ENCODE data around the gene CACNA1A. TPM values are rescaled to one million over a fixed set of nuclear protein-coding genes. Genes with fewer than 3 reads are reported as not detected.

The CACNA1A gene
- total and polyA plus RNA-seq, 2 of the 13 experiments (the other 11 are each of a cell fraction or from before 2014, with no cell fraction given): not detected

DNA sequence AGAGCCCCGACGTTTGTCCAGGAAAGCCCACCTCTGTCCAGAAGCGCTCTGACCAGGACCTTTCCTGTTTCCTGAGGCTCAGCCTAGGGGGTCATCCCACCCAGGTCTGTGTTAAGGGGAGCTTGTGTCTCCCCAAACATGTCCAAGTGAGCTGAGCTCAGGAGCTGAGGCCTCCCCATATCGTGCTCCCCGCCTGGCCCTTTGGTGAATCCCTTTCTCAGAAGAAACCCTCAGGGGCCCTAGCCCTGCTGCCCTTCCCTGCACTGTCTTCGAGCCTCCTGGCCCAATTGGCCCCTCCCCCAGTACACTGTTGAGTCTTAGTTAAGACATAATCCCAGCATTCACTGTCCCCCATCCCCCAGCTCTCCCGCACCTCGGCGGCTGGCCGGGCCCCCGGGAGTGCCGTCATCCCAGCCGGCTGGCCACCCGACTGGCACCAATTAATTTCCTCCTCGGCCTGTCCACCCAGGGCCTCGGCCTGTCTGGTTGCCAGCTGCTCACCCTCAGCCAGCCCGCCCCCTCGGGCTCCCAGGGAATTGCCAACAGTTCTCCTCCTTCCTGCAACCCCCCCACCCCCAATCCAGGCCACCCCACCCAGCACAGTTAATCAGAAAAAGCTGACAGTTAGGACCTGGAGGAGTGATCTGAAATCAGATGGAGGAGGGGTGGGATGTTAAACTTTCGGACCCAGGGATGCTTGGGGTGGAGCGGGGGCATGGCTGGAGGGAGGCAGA is 342.5 kb downstream of the CACNA1A start (continued):
- TF ChIP-seq ZNF317 (CRISPR knock-in tag; IDR thresholded peaks at IDR 0.05) (0 out of 2 replicates have a peak, but pooled peaks have one; percentile 9), ZMYM4 (CRISPR knock-in tag; IDR thresholded peaks at IDR 0.05) (no peak), NFIC (IDR thresholded peaks at IDR 0.05; ENCODE audit: low read length) (no peak), GFI1 (CRISPR knock-in tag; IDR thresholded peaks at IDR 0.05; ENCODE audit: borderline replicate concordance) (0 out of 2 replicates have a peak, but pooled peaks have one; percentile 15), HNRNPL (IDR thresholded peaks at IDR 0.05; ENCODE audit: low read depth, low read length) (peak; percentile 60; the same call in 1 of the 2 replicates), ZNF777 (CRISPR knock-in tag; IDR thresholded peaks at IDR 0.05) (peak; percentile 50; the same call in 1 of the 2 replicates), ZNF567 (CRISPR knock-in tag; IDR thresholded peaks at IDR 0.05; ENCODE audit: borderline replicate concordance) (no peak), SOX13 (IDR thresholded peaks at IDR 0.05) (no peak), SOX13 (CRISPR knock-in tag; conservative IDR thresholded peaks at IDR 0.05 in 1 of 2, IDR thresholded peaks at IDR 0.05 in 1 of 2) (0 out of 4 replicates have a peak, but pooled peaks of 1 of the 2 experiments have one; percentile 15), ZNF788 (CRISPR knock-in tag; IDR thresholded peaks at IDR 0.05; ENCODE audit: borderline replicate concordance) (no peak), SIX1 (CRISPR knock-in tag; IDR thresholded peaks at IDR 0.05; ENCODE audit: borderline replicate concordance) (no peak), GATA4 (IDR thresholded peaks at IDR 0.05; ENCODE audit: borderline replicate concordance, low read depth) (0 out of 2 replicates have a peak, but pooled peaks have one; percentile 18), MXI1 (IDR thresholded peaks at IDR 0.05; ENCODE audit: borderline replicate concordance, low read depth, low read length) (0 out of 3 replicates have a peak, but pooled peaks have one; percentile 27), SRY (CRISPR knock-in tag; IDR thresholded peaks at IDR 0.05) (peak; percentile 81), ZIK1 (CRISPR knock-in tag; IDR thresholded peaks at IDR 0.05; ENCODE audit: borderline replicate concordance, low read depth) (0 out of 2 replicates have a peak, but pooled peaks have one; percentile 56), NKX3-1 (CRISPR knock-in tag; IDR thresholded peaks at IDR 0.05) (no peak)
- TF ChIP-seq, protein P1, sequence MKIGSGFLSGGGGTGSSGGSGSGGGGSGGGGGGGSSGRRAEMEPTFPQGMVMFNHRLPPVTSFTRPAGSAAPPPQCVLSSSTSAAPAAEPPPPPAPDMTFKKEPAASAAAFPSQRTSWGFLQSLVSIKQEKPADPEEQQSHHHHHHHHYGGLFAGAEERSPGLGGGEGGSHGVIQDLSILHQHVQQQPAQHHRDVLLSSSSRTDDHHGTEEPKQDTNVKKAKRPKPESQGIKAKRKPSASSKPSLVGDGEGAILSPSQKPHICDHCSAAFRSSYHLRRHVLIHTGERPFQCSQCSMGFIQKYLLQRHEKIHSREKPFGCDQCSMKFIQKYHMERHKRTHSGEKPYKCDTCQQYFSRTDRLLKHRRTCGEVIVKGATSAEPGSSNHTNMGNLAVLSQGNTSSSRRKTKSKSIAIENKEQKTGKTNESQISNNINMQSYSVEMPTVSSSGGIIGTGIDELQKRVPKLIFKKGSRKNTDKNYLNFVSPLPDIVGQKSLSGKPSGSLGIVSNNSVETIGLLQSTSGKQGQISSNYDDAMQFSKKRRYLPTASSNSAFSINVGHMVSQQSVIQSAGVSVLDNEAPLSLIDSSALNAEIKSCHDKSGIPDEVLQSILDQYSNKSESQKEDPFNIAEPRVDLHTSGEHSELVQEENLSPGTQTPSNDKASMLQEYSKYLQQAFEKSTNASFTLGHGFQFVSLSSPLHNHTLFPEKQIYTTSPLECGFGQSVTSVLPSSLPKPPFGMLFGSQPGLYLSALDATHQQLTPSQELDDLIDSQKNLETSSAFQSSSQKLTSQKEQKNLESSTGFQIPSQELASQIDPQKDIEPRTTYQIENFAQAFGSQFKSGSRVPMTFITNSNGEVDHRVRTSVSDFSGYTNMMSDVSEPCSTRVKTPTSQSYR (CRISPR knock-in tag; IDR thresholded peaks at IDR 0.05; ENCODE audit: borderline replicate concordance): peak; percentile 88
- TF ChIP-seq, protein P2, sequence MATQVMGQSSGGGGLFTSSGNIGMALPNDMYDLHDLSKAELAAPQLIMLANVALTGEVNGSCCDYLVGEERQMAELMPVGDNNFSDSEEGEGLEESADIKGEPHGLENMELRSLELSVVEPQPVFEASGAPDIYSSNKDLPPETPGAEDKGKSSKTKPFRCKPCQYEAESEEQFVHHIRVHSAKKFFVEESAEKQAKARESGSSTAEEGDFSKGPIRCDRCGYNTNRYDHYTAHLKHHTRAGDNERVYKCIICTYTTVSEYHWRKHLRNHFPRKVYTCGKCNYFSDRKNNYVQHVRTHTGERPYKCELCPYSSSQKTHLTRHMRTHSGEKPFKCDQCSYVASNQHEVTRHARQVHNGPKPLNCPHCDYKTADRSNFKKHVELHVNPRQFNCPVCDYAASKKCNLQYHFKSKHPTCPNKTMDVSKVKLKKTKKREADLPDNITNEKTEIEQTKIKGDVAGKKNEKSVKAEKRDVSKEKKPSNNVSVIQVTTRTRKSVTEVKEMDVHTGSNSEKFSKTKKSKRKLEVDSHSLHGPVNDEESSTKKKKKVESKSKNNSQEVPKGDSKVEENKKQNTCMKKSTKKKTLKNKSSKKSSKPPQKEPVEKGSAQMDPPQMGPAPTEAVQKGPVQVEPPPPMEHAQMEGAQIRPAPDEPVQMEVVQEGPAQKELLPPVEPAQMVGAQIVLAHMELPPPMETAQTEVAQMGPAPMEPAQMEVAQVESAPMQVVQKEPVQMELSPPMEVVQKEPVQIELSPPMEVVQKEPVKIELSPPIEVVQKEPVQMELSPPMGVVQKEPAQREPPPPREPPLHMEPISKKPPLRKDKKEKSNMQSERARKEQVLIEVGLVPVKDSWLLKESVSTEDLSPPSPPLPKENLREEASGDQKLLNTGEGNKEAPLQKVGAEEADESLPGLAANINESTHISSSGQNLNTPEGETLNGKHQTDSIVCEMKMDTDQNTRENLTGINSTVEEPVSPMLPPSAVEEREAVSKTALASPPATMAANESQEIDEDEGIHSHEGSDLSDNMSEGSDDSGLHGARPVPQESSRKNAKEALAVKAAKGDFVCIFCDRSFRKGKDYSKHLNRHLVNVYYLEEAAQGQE (IDR thresholded peaks at IDR 0.05; ENCODE audit: borderline replicate concordance in 1 of 2, low read depth in 1 of 2, low read length in 2 of 2): 0 out of 4 replicates have a peak, but pooled peaks of 1 of the 2 experiments have one; percentile 9
- TF ChIP-seq, protein P3, sequence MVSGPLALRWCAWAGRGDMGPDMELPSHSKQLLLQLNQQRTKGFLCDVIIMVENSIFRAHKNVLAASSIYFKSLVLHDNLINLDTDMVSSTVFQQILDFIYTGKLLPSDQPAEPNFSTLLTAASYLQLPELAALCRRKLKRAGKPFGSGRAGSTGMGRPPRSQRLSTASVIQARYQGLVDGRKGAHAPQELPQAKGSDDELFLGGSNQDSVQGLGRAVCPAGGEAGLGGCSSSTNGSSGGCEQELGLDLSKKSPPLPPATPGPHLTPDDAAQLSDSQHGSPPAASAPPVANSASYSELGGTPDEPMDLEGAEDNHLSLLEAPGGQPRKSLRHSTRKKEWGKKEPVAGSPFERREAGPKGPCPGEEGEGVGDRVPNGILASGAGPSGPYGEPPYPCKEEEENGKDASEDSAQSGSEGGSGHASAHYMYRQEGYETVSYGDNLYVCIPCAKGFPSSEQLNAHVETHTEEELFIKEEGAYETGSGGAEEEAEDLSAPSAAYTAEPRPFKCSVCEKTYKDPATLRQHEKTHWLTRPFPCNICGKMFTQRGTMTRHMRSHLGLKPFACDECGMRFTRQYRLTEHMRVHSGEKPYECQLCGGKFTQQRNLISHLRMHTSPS (CRISPR knock-in tag; IDR thresholded peaks at IDR 0.05; ENCODE audit: low read depth): 0 out of 2 replicates have a peak, but pooled peaks have one; percentile 2

All from HepG2 (cell line).